ENCODE data around the gene FAM83G. TPM values are rescaled to one million over a fixed set of nuclear protein-coding genes. Genes with fewer than 3 reads are reported as not detected.
A peak's percentile ranks its signal among the peaks of the same experiment; 100 is the strongest.
"Not testable (repeated sequence)": the region's sequence is repeated elsewhere in the genome, so short reads cannot be mapped to it uniquely, and the experiment has no call there.

Gene FAM83G
- total RNA-seq (2022) (24.3 and 28.1 TPM in 2 replicates), Bru-seq, nascent RNA (percentile 71 among the genes with signal in this experiment), BruChase-seq, experiment 1, labeled RNA remaining after a 2-hour chase (percentile 72 among the genes with signal in this experiment), BruChase-seq, experiment 2, labeled RNA remaining after a 6-hour chase (percentile 67 among the genes with signal in this experiment)
- long read RNA-seq, full-length matches to known transcripts, result 3 of 29 reads
- long read RNA-seq, partial matches to known transcripts, result 9 of 29 reads
- long read RNA-seq, other reads (novel, unspliced or antisense), result 17 of 29 reads

GRCh38 chr17:19004421-19005136, at the start of gene FAM83G:
FAM83G (minus strand) TSS chr17:19004764; CDS start chr17:19004041, 723 bp downstream.
- peak within 1 kb of the TSS; percentile 58 for H3K27ac Mint-ChIP-seq (ENCODE audit: unreplicated experiment)
- intact Hi-C loops (cut with micrococcal nuclease; ENCODE audit: unreplicated experiment), result loop anchor here (1.0 kb wide), 1 partner anchor 16 kb away; no protein-coding TSS in a partner anchor
- CTCF ChIA-PET, result interaction anchor here (0.5 to 1.5 kb wide), 2 partner anchors 44 to 50 kb away, joined by 3 to 5 read pairs; no protein-coding TSS in a partner anchor
- no peaks in the 10 kb centered on the region for H3K9me3 Mint-ChIP-seq (ENCODE audit: unreplicated experiment)
- Histone ChIP-seq H3K4me1 (peaks cover 27% of the 10 kb centered on the region), H3K36me3 (ENCODE audit: control insufficient read depth, insufficient read depth, low read length) (no peaks in the 10 kb centered on the region), H3K27me3 (replicated peaks; ENCODE audit: control insufficient read depth, insufficient read depth, low read length) (no peaks in the 10 kb centered on the region), H3K9me3 (no peaks in the 10 kb centered on the region), H3K4me3 (ENCODE audit: low read depth, low read length) (peak within 1 kb of the TSS; percentile 93)
- POLR2A ChIA-PET, result interaction anchor here (0.6 to 0.7 kb wide), 2 partner anchors 306 to 374 kb away, joined by 3 to 12 read pairs; partner anchors contain the start of gene MAPK7
- H3K4me3 Mint-ChIP-seq (ENCODE audit: unreplicated experiment), result peak within 1 kb of the TSS; percentile 75
- no peaks in the 10 kb centered on the region for H3K27me3 Mint-ChIP-seq (ENCODE audit: insufficient read depth, unreplicated experiment)
- peaks cover 7% of the 10 kb centered on the region for H3K4me1 Mint-ChIP-seq (ENCODE audit: low read depth, unreplicated experiment)
- peak; percentile 82 to 89 for DNase-seq
- peaks cover 24% of the 10 kb centered on the region for H3K36me3 Mint-ChIP-seq (ENCODE audit: insufficient read depth, unreplicated experiment)
- no TSS peak for BruUV-seq (replicated peaks)
- TF ChIP-seq CTCF (IDR thresholded peaks at IDR 0.05; ENCODE audit: insufficient read depth in 1 of 2, low read depth in 1 of 2, low read length in 1 of 2, severe bottlenecking in 1 of 2, unreplicated experiment in 1 of 2), result no peak

- H3K9me3 ChIP-seq; H3K36me3 Mint-ChIP-seq (ENCODE audit: insufficient read depth, unreplicated experiment); H3K4me1 Mint-ChIP-seq (ENCODE audit: low read depth, unreplicated experiment); H3K27me3 ChIP-seq (replicated peaks; ENCODE audit: control insufficient read depth, insufficient read depth, low read length); H3K4me1 ChIP-seq; intact Hi-C loops (cut with micrococcal nuclease; ENCODE audit: unreplicated experiment); H3K9me3 Mint-ChIP-seq (ENCODE audit: unreplicated experiment); H3K27ac Mint-ChIP-seq (ENCODE audit: unreplicated experiment); BruUV-seq (replicated peaks); POLR2A ChIA-PET; H3K27me3 Mint-ChIP-seq (ENCODE audit: insufficient read depth, unreplicated experiment); H3K36me3 ChIP-seq (ENCODE audit: control insufficient read depth, insufficient read depth, low read length); H3K4me3 Mint-ChIP-seq (ENCODE audit: unreplicated experiment); CTCF ChIA-PET; H3K4me3 ChIP-seq (ENCODE audit: low read depth, low read length); DNase-seq: not testable (repeated sequence)
Observed at GRCh38 chr17:19048826-19049225, 44.3 kb upstream of the FAM83G start.

GRCh38 chr17:19047510-19047909, 42.9 kb upstream of the FAM83G start:
- H3K4me1 ChIP-seq; H3K9me3 ChIP-seq; H3K4me3 Mint-ChIP-seq (ENCODE audit: unreplicated experiment); H3K27ac Mint-ChIP-seq (ENCODE audit: unreplicated experiment); H3K4me3 ChIP-seq (ENCODE audit: low read depth, low read length); POLR2A ChIA-PET; H3K27me3 Mint-ChIP-seq (ENCODE audit: insufficient read depth, unreplicated experiment); DNase-seq; H3K36me3 ChIP-seq (ENCODE audit: control insufficient read depth, insufficient read depth, low read length); BruUV-seq (replicated peaks); H3K4me1 Mint-ChIP-seq (ENCODE audit: low read depth, unreplicated experiment); H3K36me3 Mint-ChIP-seq (ENCODE audit: insufficient read depth, unreplicated experiment); H3K9me3 Mint-ChIP-seq (ENCODE audit: unreplicated experiment); H3K27me3 ChIP-seq (replicated peaks; ENCODE audit: control insufficient read depth, insufficient read depth, low read length); CTCF ChIA-PET; intact Hi-C loops (cut with micrococcal nuclease; ENCODE audit: unreplicated experiment): not testable (repeated sequence)

- H3K4me1 Mint-ChIP-seq (ENCODE audit: low read depth, unreplicated experiment); H3K4me3 Mint-ChIP-seq (ENCODE audit: unreplicated experiment); H3K36me3 ChIP-seq (ENCODE audit: control insufficient read depth, insufficient read depth, low read length); H3K27me3 Mint-ChIP-seq (ENCODE audit: insufficient read depth, unreplicated experiment); H3K9me3 ChIP-seq; H3K9me3 Mint-ChIP-seq (ENCODE audit: unreplicated experiment); DNase-seq; H3K27ac Mint-ChIP-seq (ENCODE audit: unreplicated experiment); H3K27me3 ChIP-seq (replicated peaks; ENCODE audit: control insufficient read depth, insufficient read depth, low read length); H3K36me3 Mint-ChIP-seq (ENCODE audit: insufficient read depth, unreplicated experiment); CTCF ChIA-PET; H3K4me3 ChIP-seq (ENCODE audit: low read depth, low read length); BruUV-seq (replicated peaks); POLR2A ChIA-PET; intact Hi-C loops (cut with micrococcal nuclease; ENCODE audit: unreplicated experiment); H3K4me1 ChIP-seq: not testable (repeated sequence)
Observed at GRCh38 chr17:19046782-19047375, 42.3 kb upstream of the FAM83G start, which contains the start of gene GRAP. GRAP (minus strand) TSS chr17:19046957; CDS start chr17:19046926, 31 bp downstream.

GRCh38 chr17:19044643-19045042, 40.1 kb upstream of the FAM83G start:
- intact Hi-C loops (cut with micrococcal nuclease; ENCODE audit: unreplicated experiment); H3K4me1 ChIP-seq; H3K27me3 ChIP-seq (replicated peaks; ENCODE audit: control insufficient read depth, insufficient read depth, low read length); H3K27me3 Mint-ChIP-seq (ENCODE audit: insufficient read depth, unreplicated experiment); H3K27ac Mint-ChIP-seq (ENCODE audit: unreplicated experiment); H3K4me3 Mint-ChIP-seq (ENCODE audit: unreplicated experiment); H3K9me3 Mint-ChIP-seq (ENCODE audit: unreplicated experiment); H3K9me3 ChIP-seq; BruUV-seq (replicated peaks); H3K36me3 ChIP-seq (ENCODE audit: control insufficient read depth, insufficient read depth, low read length); H3K36me3 Mint-ChIP-seq (ENCODE audit: insufficient read depth, unreplicated experiment); POLR2A ChIA-PET; CTCF ChIA-PET; DNase-seq; H3K4me1 Mint-ChIP-seq (ENCODE audit: low read depth, unreplicated experiment); H3K4me3 ChIP-seq (ENCODE audit: low read depth, low read length): not testable (repeated sequence)

- H3K27me3 ChIP-seq (replicated peaks; ENCODE audit: control insufficient read depth, insufficient read depth, low read length); H3K4me1 ChIP-seq; H3K4me1 Mint-ChIP-seq (ENCODE audit: low read depth, unreplicated experiment); H3K9me3 Mint-ChIP-seq (ENCODE audit: unreplicated experiment); POLR2A ChIA-PET; CTCF ChIA-PET; BruUV-seq (replicated peaks); DNase-seq; H3K9me3 ChIP-seq; H3K36me3 Mint-ChIP-seq (ENCODE audit: insufficient read depth, unreplicated experiment); H3K36me3 ChIP-seq (ENCODE audit: control insufficient read depth, insufficient read depth, low read length); intact Hi-C loops (cut with micrococcal nuclease; ENCODE audit: unreplicated experiment); H3K4me3 Mint-ChIP-seq (ENCODE audit: unreplicated experiment); H3K4me3 ChIP-seq (ENCODE audit: low read depth, low read length); H3K27ac Mint-ChIP-seq (ENCODE audit: unreplicated experiment); H3K27me3 Mint-ChIP-seq (ENCODE audit: insufficient read depth, unreplicated experiment): not testable (repeated sequence)
Observed at GRCh38 chr17:19043032-19043431, 38.5 kb upstream of the FAM83G start.

Data from Caco-2 (cell line).